Retinal pigment epithelial cell (primary cell): Measurements from ENCODE around the gene TLCD1.

Experiments used
- DNase-seq: peaks from one replicate; pipeline ENCODE4 v3.0.0-alpha.2; 2010; ENCODE audit warnings: low read depth
- H3K4me3 ChIP-seq: 2 replicates; pipeline ENCODE4 v1.5.1; 2011; ENCODE audit warnings: mild to moderate bottlenecking, low read length, control low read depth, moderate library complexity
- CTCF ChIP-seq: conservative IDR thresholded peaks from 2 replicates; pipeline ENCODE4 v1.5.1; 2011; ENCODE audit warnings: low read depth, low read length, control low read depth, inconsistent platforms

Gene TLCD1

GRCh38 chr17:28685366-28685765, 40.7 kb downstream of the TLCD1 start:
- TF ChIP-seq CTCF: no peak
- H3K4me3 ChIP-seq: no peak overlapping the region
- no peak for DNase-seq

- H3K4me3 ChIP-seq: no peak overlapping the region
- no peak for TF ChIP-seq CTCF
- DNase-seq: no peak
Measured at GRCh38 chr17:28684963-28685362, 41.1 kb downstream of the TLCD1 start.

GRCh38 chr17:28682655-28683054, 43.4 kb downstream of the TLCD1 start:
- H3K4me3 ChIP-seq: no peak overlapping the region
- DNase-seq: no peak
- no peak for TF ChIP-seq CTCF

GRCh38 chr17:28675980-28676379, 50.1 kb downstream of the TLCD1 start:
- no peak overlapping the region for H3K4me3 ChIP-seq
- DNase-seq: no peak
- TF ChIP-seq CTCF: peak; percentile 48

GRCh38 chr17:28675490-28675889, 50.5 kb downstream of the TLCD1 start:
- no peak overlapping the region for H3K4me3 ChIP-seq
- no peak for TF ChIP-seq CTCF
- DNase-seq: no peak
